ENCODE data around the gene RHBDD2.

Gene RHBDD2

GRCh38 chr7:75921479-75921878 is 42.6 kb downstream of the RHBDD2 start:
- no peak for DNase-seq

GRCh38 chr7:75922966-75923603 is 44.3 kb downstream of the RHBDD2 start:
- no peak for DNase-seq

DNA sequence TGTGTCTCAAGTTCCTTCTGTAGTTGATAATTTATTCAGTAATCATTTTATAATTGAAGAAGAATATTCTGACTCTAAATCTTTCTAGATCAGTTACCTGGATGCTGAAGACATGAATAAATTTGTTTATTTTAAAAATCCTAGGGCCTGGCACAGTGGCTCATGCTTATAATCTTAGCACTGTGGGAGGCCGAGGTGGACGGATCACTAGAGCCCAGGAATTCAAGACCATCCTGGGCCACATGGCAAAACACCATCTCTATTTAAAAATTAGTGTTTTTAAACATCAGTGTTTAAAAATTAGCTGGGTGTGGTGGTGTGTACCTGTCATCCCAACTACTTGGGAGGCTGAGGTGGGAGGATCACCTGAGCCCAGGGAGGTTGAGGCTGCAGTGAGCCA is 45.4 kb downstream of the RHBDD2 start:
- DNase-seq = no peak

- no peak for DNase-seq
Measured at GRCh38 chr7:75924889-75925288, 46.1 kb downstream of the RHBDD2 start.

- DNase-seq = no peak
Measured at GRCh38 chr7:75925717-75926435, 47.0 kb downstream of the RHBDD2 start.

DNA sequence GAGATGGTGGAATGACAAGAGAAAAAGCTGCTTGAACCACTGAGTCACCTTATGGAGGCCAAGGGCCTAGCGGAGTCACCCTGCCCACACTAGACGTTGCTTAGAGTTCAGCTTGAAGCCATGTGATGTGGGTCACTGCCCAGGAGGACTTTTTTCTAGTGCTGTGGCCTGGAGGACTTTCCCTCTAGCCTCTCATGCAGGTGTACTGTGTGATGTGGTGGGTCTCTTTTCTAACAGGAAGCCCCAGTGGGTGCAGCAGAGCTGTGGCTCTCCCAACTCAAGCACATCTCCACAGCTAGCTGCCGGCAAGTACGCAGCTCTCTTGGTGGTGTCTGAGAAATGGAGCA is 49.7 kb downstream of the RHBDD2 start:
- DNase-seq = no peak

DNA sequence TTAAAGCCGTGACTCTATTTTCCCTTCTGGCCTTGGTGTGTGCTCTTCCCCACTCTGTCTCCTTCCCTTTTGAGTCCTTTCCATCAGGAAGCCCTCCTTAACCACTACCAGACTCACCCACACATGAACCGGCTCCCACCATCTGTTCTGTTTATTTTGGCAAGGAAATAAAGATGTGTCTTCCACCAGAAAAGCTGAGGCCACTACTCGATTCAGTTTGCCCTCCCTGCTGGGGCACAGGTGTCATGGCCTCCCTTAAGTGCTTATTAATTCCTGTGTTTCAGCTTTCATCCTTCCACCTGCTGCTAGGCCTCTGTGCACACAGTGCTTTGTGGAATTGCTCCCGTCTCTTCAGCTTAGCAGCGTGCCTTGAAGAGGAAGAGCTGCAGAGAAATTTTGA is 52.8 kb downstream of the RHBDD2 start:
- peak; percentile 98 for DNase-seq

GRCh38 chr7:75937958-75938786 is 59.3 kb downstream of the RHBDD2 start:
- peak; percentile 71 for DNase-seq

Data from DMS53 (cell line).